GM19193 (cell line): ENCODE measurements around the gene PSD4.

Source experiments
- POLR2A ChIP-seq: IDR thresholded peaks from 4 replicates; pipeline ENCODE4 v1.6.1; 2011; ENCODE audit not compliant: insufficient read depth, insufficient read length; ENCODE audit errors: extremely low read depth

The PSD4 gene

GRCh38 chr2:113236367-113237159, 62.8 kb downstream of the PSD4 start:
- TF ChIP-seq POLR2A, result no peak

- TF ChIP-seq POLR2A, result no peak
Measured at GRCh38 chr2:113237604-113238160, 63.9 kb downstream of the PSD4 start.

GRCh38 chr2:113238871-113239839, 65.4 kb downstream of the PSD4 start:
- no peak for TF ChIP-seq POLR2A

GRCh38 chr2:113240150-113240914, 66.6 kb downstream of the PSD4 start:
- no peak for TF ChIP-seq POLR2A

GRCh38 chr2:113240915-113241911, 67.4 kb downstream of the PSD4 start:
- TF ChIP-seq POLR2A, result no peak

- no peak for TF ChIP-seq POLR2A
Measured at GRCh38 chr2:113242327-113242726, 68.6 kb downstream of the PSD4 start.

- no peak for TF ChIP-seq POLR2A
Measured at GRCh38 chr2:113245276-113245711, 71.5 kb downstream of the PSD4 start.

- TF ChIP-seq POLR2A, result no peak
Measured at GRCh38 chr2:113246606-113247005, 72.8 kb downstream of the PSD4 start.

- no peak for TF ChIP-seq POLR2A
Measured at GRCh38 chr2:113248997-113249770, 75.4 kb downstream of the PSD4 start.

- TF ChIP-seq POLR2A, result no peak
Measured at GRCh38 chr2:113251118-113251517, 77.3 kb downstream of the PSD4 start.

GRCh38 chr2:113252047-113252590, 78.3 kb downstream of the PSD4 start:
- no peak for TF ChIP-seq POLR2A

- no peak for TF ChIP-seq POLR2A
Measured at GRCh38 chr2:113253453-113253852, 79.7 kb downstream of the PSD4 start.
